IMR-90 (cell line): ENCODE data around the gene NAGK. TPM values are rescaled to one million over a fixed set of nuclear protein-coding genes. Genes with fewer than 3 reads are reported as not detected.

ENCODE experiments used
- ATAC-seq: fragments of 200-7000 bp; cut with Tn5 transposase; 2 replicates; pipeline ENCODE4 v1.9.1; 2020; ENCODE audit warnings: low read depth, mild to moderate bottlenecking, moderate library complexity
- BruUV-seq: library from RNA; stranded (reverse); fragments of 400-500 nt; replicated peaks from 2 replicates; lab custom pipeline; 2021; lab: Mats Ljungman, UMichigan
- CTCF ChIA-PET: fragments of 300-600 bp; formaldehyde crosslinking; extraction: SDS; loops from one replicate; lab custom pipeline; 2021; ENCODE audit warnings: antibody characterized with exemption; lab: Yijun Ruan, JAX
- POLR2A ChIA-PET: fragments of 300-600 bp; sonication (Branson Sonifier 250); formaldehyde crosslinking; loops from one replicate; lab custom pipeline; 2022; ENCODE audit warnings: antibody characterized with exemption; ENCODE audit not compliant: unreplicated experiment; lab: Charles Lee
- DNase-seq: peaks from one replicate; pipeline ENCODE4 v3.0.0; 2013
- H2AFZ ChIP-seq: replicated peaks from 2 replicates; pipeline ENCODE3; 2013; ENCODE audit warnings: low read length, mild to moderate bottlenecking; ENCODE audit not compliant: poor library complexity
- H2AK5ac ChIP-seq: 2 replicates; pipeline ENCODE4 v1.6.1; 2013; ENCODE audit warnings: low read depth, low read length, inconsistent platforms
- H2AK9ac ChIP-seq: replicated peaks from 2 replicates; pipeline ENCODE3; 2013; ENCODE audit warnings: mild to moderate bottlenecking, low read depth, low read length, moderate library complexity; ENCODE audit not compliant: poor library complexity
- H2BK120ac ChIP-seq: 2 replicates; pipeline ENCODE4 v1.6.1; 2013; ENCODE audit warnings: low read depth, low read length, inconsistent platforms
- H2BK15ac ChIP-seq: 3 replicates; pipeline ENCODE4 v1.6.1; 2013; ENCODE audit warnings: low read depth, low read length, inconsistent platforms
- H2BK20ac ChIP-seq: 2 replicates; pipeline ENCODE4 v1.6.1; 2013; ENCODE audit warnings: low read depth, mild to moderate bottlenecking, inconsistent platforms, low read length, moderate library complexity
- H2BK5ac ChIP-seq: 2 replicates; pipeline ENCODE4 v1.6.1; 2013; ENCODE audit warnings: mild to moderate bottlenecking, low read depth, low read length, inconsistent platforms; ENCODE audit not compliant: poor library complexity, severe bottlenecking
- H3K14ac ChIP-seq: replicated peaks from 2 replicates; pipeline ENCODE4 v1.6.1; 2013; ENCODE audit warnings: low read depth, low read length, inconsistent platforms
- H3K18ac ChIP-seq: 2 replicates; pipeline ENCODE4 v1.6.1; 2013; ENCODE audit warnings: low read depth, low read length, control low read depth
- H3K23ac ChIP-seq: 2 replicates; pipeline ENCODE4 v1.6.1; 2013; ENCODE audit warnings: low read depth, low read length, inconsistent platforms
- H3K27ac ChIP-seq: 2 replicates; pipeline ENCODE4 v1.5.1; 2013; ENCODE audit warnings: mild to moderate bottlenecking, control low read depth, low read length; ENCODE audit not compliant: insufficient read depth
- H3K27me3 ChIP-seq: 2 replicates; pipeline ENCODE4 v1.6.1; 2013; ENCODE audit warnings: low read length; ENCODE audit not compliant: control insufficient read depth, insufficient read depth
- H3K36me3 ChIP-seq: 2 replicates; pipeline ENCODE4 v1.6.1; 2013; ENCODE audit warnings: low read length, mixed read lengths; ENCODE audit not compliant: control insufficient read depth, insufficient read depth
- H3K4ac ChIP-seq: 2 replicates; pipeline ENCODE4 v1.6.1; 2013; ENCODE audit warnings: low read depth, low read length, inconsistent platforms
- H3K4me1 ChIP-seq: 2 replicates; pipeline ENCODE4 v1.6.1; 2013; ENCODE audit warnings: low read length, mixed read lengths; ENCODE audit not compliant: control insufficient read depth, insufficient read depth
- H3K4me2 ChIP-seq: 2 replicates; pipeline ENCODE4 v1.6.1; 2013; ENCODE audit warnings: low read depth, mild to moderate bottlenecking, control low read depth, low read length, moderate library complexity
- H3K4me3 ChIP-seq: 2 replicates; pipeline ENCODE4 v1.5.1; 2013; ENCODE audit warnings: low read depth, mild to moderate bottlenecking, control low read depth, low read length, moderate library complexity; ENCODE audit not compliant: insufficient read depth
- H3K56ac ChIP-seq: 2 replicates; pipeline ENCODE4 v1.6.1; 2013; ENCODE audit warnings: low read length, inconsistent platforms; ENCODE audit not compliant: insufficient read depth; ENCODE audit errors: extremely low read depth
- H3K79me1 ChIP-seq, 2 experiments: 2 replicates each; pipeline ENCODE4 v1.6.1; 2013; ENCODE audit warnings: low read length in 2 of 2, inconsistent platforms in 1 of 2, low read depth in 1 of 2
- H3K9ac ChIP-seq: 2 replicates; pipeline ENCODE4 v1.6.1; 2013; ENCODE audit warnings: low read depth, low read length, control low read depth
- H3K9me1 ChIP-seq: 2 replicates; pipeline ENCODE4 v1.6.1; 2013; ENCODE audit warnings: low read length, inconsistent platforms; ENCODE audit not compliant: insufficient read depth
- H3K9me3 ChIP-seq: 2 replicates; pipeline ENCODE4 v1.6.1; 2013; ENCODE audit warnings: low read length; ENCODE audit not compliant: control insufficient read depth, insufficient read depth
- H4K20me1 ChIP-seq: 2 replicates; pipeline ENCODE4 v1.6.1; 2013; ENCODE audit warnings: low read length, inconsistent platforms; ENCODE audit not compliant: insufficient read depth
- H4K5ac ChIP-seq: 2 replicates; pipeline ENCODE4 v1.6.1; 2013; ENCODE audit warnings: mild to moderate bottlenecking, low read depth, low read length, control low read depth
- H4K8ac ChIP-seq, 2 experiments: 2 replicates each; pipeline ENCODE4 v1.6.1; 2013; ENCODE audit warnings: low read depth in 2 of 2, low read length in 2 of 2, control low read depth in 1 of 2, inconsistent platforms in 1 of 2
- H4K91ac ChIP-seq: 2 replicates; pipeline ENCODE4 v1.6.1; 2013; ENCODE audit warnings: low read depth, low read length, inconsistent platforms; ENCODE audit not compliant: insufficient read depth
- POLR2A ChIP-seq: IDR thresholded peaks from 2 replicates; pipeline ENCODE4 v1.6.1; 2012; ENCODE audit warnings: mild to moderate bottlenecking, low read depth, low read length
- RCOR1 ChIP-seq: IDR thresholded peaks from 2 replicates; pipeline ENCODE4 v1.6.1; 2012; ENCODE audit warnings: mild to moderate bottlenecking, low read length, improper control_type of control experiment; ENCODE audit not compliant: insufficient replicate concordance
- USF2 ChIP-seq: fragments of 150-350 bp; IDR thresholded peaks from 2 replicates; pipeline ENCODE4 v1.6.1; 2017; ENCODE audit warnings: mild to moderate bottlenecking, antibody characterized with exemption, low read length, low read depth
- WGBS, 2 experiments: methylation state at CpG; one replicate each; pipeline versions ENCODE4 v1.1.5 to v1.1.7; 2013; ENCODE audit warnings: missing lambda C conversion rate in 2 of 2; ENCODE audit not compliant: insufficient read length in 1 of 2; ENCODE audit errors: extremely low coverage in 2 of 2; 5-methylcytosine and 5-hydroxymethylcytosine counted together
- dilution Hi-C: fragments of 300-500 bp; cut with HindIII; formaldehyde crosslinking; loops from one replicate; pipeline ENCODE4 v1.14.3; 2018; ENCODE audit warnings: low sequenced_read_pairs; ENCODE audit not compliant: unreplicated experiment
- in situ Hi-C: fragments of 300-500 bp; cut with MboI; formaldehyde crosslinking; loops from 3 replicates; pipeline ENCODE4 v1.14.3; 2019; ENCODE audit warnings: low sequenced_read_pairs, inconsistent platforms, mixed read lengths
- intact Hi-C: fragments of 100-400 bp; cut with micrococcal nuclease; formaldehyde crosslinking; loops from 2 replicates; pipeline ENCODE4 v1.10.0; 2022
- polyA plus RNA-seq, 3 experiments: library from polyadenylated mRNA; depleted of rRNA; stranded (reverse); fragments of >200 nt; gene quantifications; 2 replicates each; pipeline ENCODE4 v1.2.3, GENCODE V29; 2012; ENCODE audit warnings: low replicate concordance in 1 of 3
- total RNA-seq: library from RNA; depleted of rRNA; stranded (reverse); fragments of >200 nt; gene quantifications from 2 replicates; pipeline ENCODE4 v1.2.3, GENCODE V29; 2012

The NAGK gene
- total and polyA plus RNA-seq, 2 of the 4 experiments (the other 2 are of a cell fraction), result 60.4 to 146 TPM

- no CpG with 5 or more reads among the region's 2 CpGs for WGBS, 2 experiments
- CTCF ChIA-PET, result interaction anchor here (1.2 kb wide), 1 partner anchor 26 kb away, joined by 3 read pairs; no protein-coding TSS in a partner anchor
These were observed 6.5 kb downstream of the NAGK start for GRCh38 chr2:71074893-71075395.

More at GRCh38 chr2:71074893-71075395, 6.5 kb downstream of the NAGK start:
- Histone ChIP-seq H2BK120ac (no peak overlapping the region), H3K23ac (no peak overlapping the region), H2AFZ (no peak overlapping the region), H2BK20ac (no peak overlapping the region), H3K9me3 (no peaks in the 10 kb centered on the region), H4K91ac (no peak overlapping the region), H3K79me1 (peaks cover 29 to 53% of the 10 kb centered on the region in 2 experiments), H3K18ac (no peak overlapping the region), H3K9ac (no peak overlapping the region), H3K56ac (no peak overlapping the region), H3K14ac (no peak overlapping the region), H3K4me1 (peaks cover 8% of the 10 kb centered on the region), H3K4me3 (no peak overlapping the region), H4K8ac (no peak overlapping the region), H2AK9ac (no peak overlapping the region), H3K4ac (no peak overlapping the region), H4K20me1 (0 out of 2 replicates have a peak, but pooled peaks cover 10% of the 10 kb centered on the region), H3K27ac (no peak overlapping the region), H3K9me1 (peaks cover 23% of the 10 kb centered on the region), H3K27me3 (no peaks in the 10 kb centered on the region), H2AK5ac (no peak overlapping the region), H3K4me2 (no peak overlapping the region), H3K36me3 (peaks cover 64% of the 10 kb centered on the region), H2BK5ac (no peak overlapping the region), H4K5ac (no peak overlapping the region), H2BK15ac (no peak overlapping the region)
- no peak for DNase-seq
- TF ChIP-seq POLR2A (no peak), RCOR1 (no peak), USF2 (no peak)
- POLR2A ChIA-PET, result no interaction called here
- intact Hi-C loops, result no loop called here
- dilution Hi-C loops, result no loop called here
- no peak for ATAC-seq
- in situ Hi-C loops, result no loop called here
- no TSS peak for BruUV-seq
